Glutamatergic neuron (in vitro differentiated cells): ENCODE data around the gene INPP5F. TPM values are rescaled to one million over a fixed set of nuclear protein-coding genes. Genes with fewer than 3 reads are reported as not detected.

Experiments
- DNase-seq: peaks from one replicate; pipeline ENCODE4 v3.0.0; 2022
- H3K27ac Mint-ChIP-seq: one replicate; pipeline ENCODE4 v1.8.0; 2020; ENCODE audit warnings: mild to moderate bottlenecking, mixed read lengths, inconsistent platforms; ENCODE audit not compliant: unreplicated experiment
- H3K27me3 Mint-ChIP-seq: one replicate; pipeline ENCODE4 v1.8.0; 2020; ENCODE audit warnings: mild to moderate bottlenecking, moderate library complexity, mixed read lengths, inconsistent platforms; ENCODE audit not compliant: unreplicated experiment
- H3K36me3 Mint-ChIP-seq: one replicate; pipeline ENCODE4 v1.8.0; 2020; ENCODE audit warnings: mild to moderate bottlenecking, mixed read lengths, inconsistent platforms; ENCODE audit not compliant: unreplicated experiment
- H3K4me1 Mint-ChIP-seq: one replicate; pipeline ENCODE4 v1.8.0; 2020; ENCODE audit warnings: mild to moderate bottlenecking, low read depth, mixed read lengths, inconsistent platforms; ENCODE audit not compliant: unreplicated experiment
- H3K4me3 Mint-ChIP-seq: one replicate; pipeline ENCODE4 v1.8.0; 2020; ENCODE audit warnings: mild to moderate bottlenecking, mixed read lengths, inconsistent platforms; ENCODE audit not compliant: unreplicated experiment
- H3K9me3 Mint-ChIP-seq: one replicate; pipeline ENCODE4 v1.8.0; 2020; ENCODE audit warnings: mild to moderate bottlenecking, moderate library complexity, mixed read lengths, inconsistent platforms; ENCODE audit not compliant: unreplicated experiment
- CTCF ChIP-seq: fragments of 200-600 bp; sonication (generic); IDR thresholded peaks from one replicate; pipeline ENCODE4 v1.5.0; 2021; ENCODE audit not compliant: partially characterized antibody, unreplicated experiment
- total RNA-seq: library from RNA; stranded (reverse); fragmentation: NEBNext Ultra II Directional; extraction: Animal tissue kit (Norgen Biotek cat#: 25700); gene quantifications from one replicate; pipeline ENCODE4 v1.2.1, GENCODE V29; 2021; ENCODE audit not compliant: unreplicated experiment

Gene INPP5F
- total RNA-seq, 1 donor from 2014 or later: 186 TPM

- peaks cover 39% of the 10 kb centered on the region for H3K4me1 Mint-ChIP-seq
- peaks cover 3% of the 10 kb centered on the region for H3K36me3 Mint-ChIP-seq
- peak overlapping the region; percentile 86 for H3K4me3 Mint-ChIP-seq
- DNase-seq: no peak
- peaks cover 18% of the 10 kb centered on the region for H3K9me3 Mint-ChIP-seq
- H3K27me3 Mint-ChIP-seq: peaks cover 8% of the 10 kb centered on the region
- TF ChIP-seq CTCF: no peak
- H3K27ac Mint-ChIP-seq: peak overlapping the region; percentile 97
These were observed 378 bp upstream of the INPP5F start for GRCh38 chr10:119725517-119725827.

GRCh38 chr10:119726676-119727261 is 919 bp downstream of the INPP5F start:
- H3K27me3 Mint-ChIP-seq: peaks cover 8% of the 10 kb centered on the region
- no peak for DNase-seq
- peaks cover 14% of the 10 kb centered on the region for H3K9me3 Mint-ChIP-seq
- peak overlapping the region; percentile 96 for H3K4me3 Mint-ChIP-seq
- TF ChIP-seq CTCF: no peak
- H3K4me1 Mint-ChIP-seq: peaks cover 39% of the 10 kb centered on the region
- H3K27ac Mint-ChIP-seq: peak overlapping the region; percentile 96
- H3K36me3 Mint-ChIP-seq: no peaks in the 10 kb centered on the region

GRCh38 chr10:119728172-119728800 is 2.4 kb downstream of the INPP5F start:
- Mint-ChIP-seq H3K9me3 (peaks cover 14% of the 10 kb centered on the region), H3K27ac (no peak overlapping the region), H3K4me3 (peak overlapping the region; percentile 96), H3K27me3 (peaks cover 8% of the 10 kb centered on the region), H3K36me3 (no peaks in the 10 kb centered on the region), H3K4me1 (peaks cover 39% of the 10 kb centered on the region)
- DNase-seq: no peak
- TF ChIP-seq CTCF: no peak

GRCh38 chr10:119734396-119735332 is 8.8 kb downstream of the INPP5F start:
- no peaks in the 10 kb centered on the region for H3K36me3 Mint-ChIP-seq
- TF ChIP-seq CTCF: no peak
- DNase-seq: no peak
- no peaks in the 10 kb centered on the region for H3K27me3 Mint-ChIP-seq
- no peaks in the 10 kb centered on the region for H3K9me3 Mint-ChIP-seq
- H3K27ac Mint-ChIP-seq: peak overlapping the region; percentile 16
- H3K4me1 Mint-ChIP-seq: peaks cover 29% of the 10 kb centered on the region
- H3K4me3 Mint-ChIP-seq: no peak overlapping the region
